Thyroid gland (tissue), 4 donors: ENCODE data around the gene CAMTA1.

Experiments used
- CTCF ChIP-seq, 6 experiments: fragments of 200-600 bp in 3 of 6; fragments of 450-650 bp in 3 of 6; sonication (generic) in 3 of 6; IDR thresholded peaks; one replicate each; pipeline ENCODE4 v1.5.1; 2016 to 2019; ENCODE audit warnings: antibody characterized with exemption in 6 of 6, mild to moderate bottlenecking in 2 of 6, inconsistent platforms in 1 of 6, moderate library complexity in 1 of 6
- POLR2A ChIP-seq, 2 donors: fragments of 450-650 bp; IDR thresholded peaks; one replicate each; pipeline ENCODE4 v1.6.1; 2017; ENCODE audit warnings: antibody characterized with exemption in 2 of 2, mild to moderate bottlenecking in 2 of 2, moderate library complexity in 1 of 2

GRCh38 chr1:6884652-6885153 lies 99.4 kb downstream of the CAMTA1 start:
- TF ChIP-seq CTCF (IDR thresholded peaks at IDR 0.05) (no peak), POLR2A (IDR thresholded peaks at IDR 0.05) (no peak)
